HG02623 (cell line): ENCODE data around the gene DNAH7.

ENCODE experiments used
- ATAC-seq: cut with Tn5 transposase; IDR thresholded peaks from one replicate; pipeline ENCODE4 v1.9.1; 2021; ENCODE audit warnings: moderate library complexity; ENCODE audit not compliant: unreplicated experiment

The DNAH7 gene

GRCh38 chr2:195871326-195871725 lies 197.3 kb downstream of the DNAH7 start:
- ATAC-seq = no peak

- no peak for ATAC-seq
Observed at GRCh38 chr2:195864316-195864715, 204.3 kb downstream of the DNAH7 start.

- ATAC-seq = no peak
Observed at GRCh38 chr2:195863564-195863963, 205.1 kb downstream of the DNAH7 start.

- ATAC-seq = no peak
Observed at GRCh38 chr2:195863121-195863520, 205.5 kb downstream of the DNAH7 start.

- no peak for ATAC-seq
Observed at GRCh38 chr2:195861821-195862220, 206.8 kb downstream of the DNAH7 start.

GRCh38 chr2:195859513-195859912 lies 209.1 kb downstream of the DNAH7 start:
- ATAC-seq = no peak

- no peak for ATAC-seq
Observed at GRCh38 chr2:195857132-195857531, 211.5 kb downstream of the DNAH7 start.

- ATAC-seq = no peak
Observed at GRCh38 chr2:195850764-195851163, 217.9 kb downstream of the DNAH7 start.

GRCh38 chr2:195848119-195848899 lies 220.3 kb downstream of the DNAH7 start:
- ATAC-seq = no peak

- ATAC-seq = no peak
Observed at GRCh38 chr2:195842932-195843331, 225.7 kb downstream of the DNAH7 start.

GRCh38 chr2:195838002-195838401 lies 230.6 kb downstream of the DNAH7 start:
- ATAC-seq = no peak

- ATAC-seq = no peak
Observed at GRCh38 chr2:195836002-195836401, 232.6 kb downstream of the DNAH7 start.

GRCh38 chr2:195834836-195835235 lies 233.8 kb downstream of the DNAH7 start:
- ATAC-seq = no peak

GRCh38 chr2:195830968-195831950 lies 237.4 kb downstream of the DNAH7 start:
- no peak for ATAC-seq

GRCh38 chr2:195824478-195824877 lies 244.2 kb downstream of the DNAH7 start:
- no peak for ATAC-seq

- ATAC-seq = no peak
Observed at GRCh38 chr2:195823206-195823605, 245.4 kb downstream of the DNAH7 start.

- no peak for ATAC-seq
Observed at GRCh38 chr2:195821566-195821932, 247.1 kb downstream of the DNAH7 start.

- no peak for ATAC-seq
Observed at GRCh38 chr2:195820867-195821565, 247.6 kb downstream of the DNAH7 start.

GRCh38 chr2:195820373-195820772 lies 248.3 kb downstream of the DNAH7 start:
- no peak for ATAC-seq

GRCh38 chr2:195819276-195819675 lies 249.4 kb downstream of the DNAH7 start:
- no peak for ATAC-seq

GRCh38 chr2:195818526-195818925 lies 250.1 kb downstream of the DNAH7 start:
- no peak for ATAC-seq
